Measurements from ENCODE around the gene RASA4B. TPM values are rescaled to one million over a fixed set of nuclear protein-coding genes. Genes with fewer than 3 reads are reported as not detected.

The RASA4B gene
- total RNA-seq, 1 donor from 2014 or later = 12.3 TPM

- no peak overlapping the region for H3K27ac Mint-ChIP-seq (ENCODE audit: unreplicated experiment)
Observed at GRCh38 chr7:102445674-102446071, 71.9 kb downstream of the RASA4B start.

DNA sequence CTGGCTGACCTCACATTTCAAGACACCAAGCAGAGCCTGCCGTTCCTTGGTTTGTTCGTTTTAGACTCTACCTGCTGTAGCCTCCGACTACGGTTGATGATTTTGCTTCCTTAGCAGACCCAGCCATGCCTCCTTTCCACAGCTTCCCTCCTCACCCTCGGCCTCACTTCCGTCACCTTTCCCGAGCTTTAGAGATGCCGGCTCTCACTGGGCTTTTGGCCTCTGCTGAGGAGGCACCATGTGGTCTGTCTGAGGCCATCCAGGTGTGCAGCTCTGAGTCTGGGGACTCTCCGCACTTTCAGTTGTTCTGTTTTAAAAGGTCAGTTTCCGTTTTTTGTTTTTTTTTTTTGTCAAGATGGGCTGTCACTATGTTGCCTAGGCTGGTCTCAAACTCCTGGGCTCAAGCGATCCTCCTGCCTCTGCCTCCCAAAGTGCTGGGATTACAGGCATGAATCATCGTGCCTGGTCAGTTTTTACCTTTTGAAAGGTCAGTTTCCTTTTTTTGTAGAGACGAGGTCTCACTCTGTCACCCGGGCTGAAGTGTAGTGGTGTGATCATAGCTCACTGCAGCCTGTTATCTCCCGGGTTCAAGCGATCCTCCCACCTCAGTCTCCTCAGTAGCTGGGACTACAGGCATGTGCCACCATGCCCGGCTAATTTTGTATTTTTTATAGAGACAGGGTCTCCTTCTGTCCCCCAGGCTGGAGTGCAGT, 72.5 kb downstream of the RASA4B start:
- Mint-ChIP-seq H3K9me3 (ENCODE audit: low read depth) (no peaks in the 10 kb centered on the region), H3K36me3 (ENCODE audit: low read depth) (peaks cover 14% of the 10 kb centered on the region), H3K4me1 (ENCODE audit: low read depth) (peaks cover 5% of the 10 kb centered on the region), H3K4me3 (ENCODE audit: unreplicated experiment) (no peak overlapping the region), H3K27ac (ENCODE audit: unreplicated experiment) (no peak overlapping the region), H3K27me3 (ENCODE audit: low read depth) (no peaks in the 10 kb centered on the region)
- no peak for TF ChIP-seq CTCF (IDR thresholded peaks at IDR 0.05)
- no peak for DNase-seq (ENCODE audit: low spot score)

More at GRCh38 chr7:102445674-102446071, 71.9 kb downstream of the RASA4B start:
- DNase-seq (ENCODE audit: low spot score) = no peak
- no peaks in the 10 kb centered on the region for H3K9me3 Mint-ChIP-seq (ENCODE audit: low read depth)
- no peaks in the 10 kb centered on the region for H3K4me1 Mint-ChIP-seq (ENCODE audit: low read depth)
- peaks cover 14% of the 10 kb centered on the region for H3K36me3 Mint-ChIP-seq (ENCODE audit: low read depth)
- TF ChIP-seq CTCF (IDR thresholded peaks at IDR 0.05) = no peak
- no peak overlapping the region for H3K4me3 Mint-ChIP-seq (ENCODE audit: unreplicated experiment)
- H3K27me3 Mint-ChIP-seq (ENCODE audit: low read depth) = no peaks in the 10 kb centered on the region

DNA sequence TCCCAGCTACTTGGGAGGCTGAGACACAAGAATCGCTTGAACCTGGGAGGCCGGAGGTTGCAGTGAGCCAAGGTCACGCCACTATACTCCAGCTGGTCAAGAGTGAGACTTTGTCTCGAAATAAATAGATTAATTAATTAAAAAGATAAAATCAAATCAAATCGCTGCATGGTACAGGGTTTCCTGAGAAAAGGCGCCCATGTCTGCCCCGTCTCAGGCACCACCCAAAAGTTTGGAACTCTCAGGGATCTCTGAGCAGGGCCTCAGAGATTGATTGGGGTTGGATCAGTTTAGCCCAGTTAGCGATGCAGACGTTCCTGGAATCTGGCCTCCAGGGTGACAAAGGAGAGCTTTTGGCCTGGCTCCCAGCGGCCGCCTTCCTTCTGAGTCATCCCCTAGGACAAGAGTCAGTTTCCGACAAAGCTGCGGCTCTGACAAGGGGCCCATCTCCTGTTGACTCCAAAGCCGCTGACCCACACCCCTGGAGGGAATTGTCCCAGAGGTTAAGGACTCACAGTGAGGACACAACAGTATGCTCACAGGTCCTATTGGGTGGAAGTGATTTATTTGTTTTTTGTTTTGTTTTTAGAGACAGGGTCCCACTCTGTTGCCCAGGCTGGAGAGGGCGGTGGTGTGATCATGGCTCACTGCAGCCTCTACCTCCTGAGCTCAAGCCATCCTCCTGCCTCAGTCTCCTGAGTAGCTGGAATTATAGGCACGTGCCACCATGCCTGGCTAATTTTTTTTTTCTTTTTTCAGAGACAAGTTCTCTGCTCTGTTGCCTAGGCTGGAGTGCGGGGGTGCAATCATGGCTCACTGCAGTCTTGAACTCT, 77.4 kb downstream of the RASA4B start:
- no peaks in the 10 kb centered on the region for H3K27me3 Mint-ChIP-seq (ENCODE audit: low read depth)
- H3K4me1 Mint-ChIP-seq (ENCODE audit: low read depth) = peaks cover 10% of the 10 kb centered on the region
- no peak overlapping the region for H3K4me3 Mint-ChIP-seq (ENCODE audit: unreplicated experiment)
- peaks cover 13% of the 10 kb centered on the region for H3K36me3 Mint-ChIP-seq (ENCODE audit: low read depth)
- no peaks in the 10 kb centered on the region for H3K9me3 Mint-ChIP-seq (ENCODE audit: low read depth)
- TF ChIP-seq CTCF (IDR thresholded peaks at IDR 0.05) = no peak
- peak overlapping the region; percentile 90 for H3K27ac Mint-ChIP-seq (ENCODE audit: unreplicated experiment)
- no peak for DNase-seq (ENCODE audit: low spot score)

- Mint-ChIP-seq H3K27me3 (ENCODE audit: low read depth) (no peaks in the 10 kb centered on the region), H3K27ac (ENCODE audit: unreplicated experiment) (no peak overlapping the region), H3K9me3 (ENCODE audit: low read depth) (no peaks in the 10 kb centered on the region), H3K36me3 (ENCODE audit: low read depth) (peaks cover 5% of the 10 kb centered on the region), H3K4me1 (ENCODE audit: low read depth) (peaks cover 32% of the 10 kb centered on the region), H3K4me3 (ENCODE audit: unreplicated experiment) (no peak overlapping the region)
- no peak for TF ChIP-seq CTCF (IDR thresholded peaks at IDR 0.05)
- DNase-seq (ENCODE audit: low spot score) = no peak
Observed at GRCh38 chr7:102436118-102436517, 81.5 kb downstream of the RASA4B start.

GRCh38 chr7:102434039-102434486, 83.5 kb downstream of the RASA4B start:
- Mint-ChIP-seq H3K9me3 (ENCODE audit: low read depth) (no peaks in the 10 kb centered on the region), H3K4me3 (ENCODE audit: unreplicated experiment) (peak overlapping the region; percentile 78), H3K4me1 (ENCODE audit: low read depth) (peaks cover 31% of the 10 kb centered on the region), H3K36me3 (ENCODE audit: low read depth) (peaks cover 5% of the 10 kb centered on the region), H3K27me3 (ENCODE audit: low read depth) (no peaks in the 10 kb centered on the region), H3K27ac (ENCODE audit: unreplicated experiment) (peak overlapping the region; percentile 19)
- TF ChIP-seq CTCF (IDR thresholded peaks at IDR 0.05) = peak; percentile 1
- no peak for DNase-seq (ENCODE audit: low spot score)

Data from chondrocyte (in vitro differentiated cells).